ENCODE results near the gene DNM1. TPM values are rescaled to one million over a fixed set of nuclear protein-coding genes. Genes with fewer than 3 reads are reported as not detected.

DNM1 gene
- total and polyA plus RNA-seq, 2 of the 8 experiments (the other 6 are each of a cell fraction or from before 2014, with no cell fraction given): 34.3 to 62.7 TPM

DNA sequence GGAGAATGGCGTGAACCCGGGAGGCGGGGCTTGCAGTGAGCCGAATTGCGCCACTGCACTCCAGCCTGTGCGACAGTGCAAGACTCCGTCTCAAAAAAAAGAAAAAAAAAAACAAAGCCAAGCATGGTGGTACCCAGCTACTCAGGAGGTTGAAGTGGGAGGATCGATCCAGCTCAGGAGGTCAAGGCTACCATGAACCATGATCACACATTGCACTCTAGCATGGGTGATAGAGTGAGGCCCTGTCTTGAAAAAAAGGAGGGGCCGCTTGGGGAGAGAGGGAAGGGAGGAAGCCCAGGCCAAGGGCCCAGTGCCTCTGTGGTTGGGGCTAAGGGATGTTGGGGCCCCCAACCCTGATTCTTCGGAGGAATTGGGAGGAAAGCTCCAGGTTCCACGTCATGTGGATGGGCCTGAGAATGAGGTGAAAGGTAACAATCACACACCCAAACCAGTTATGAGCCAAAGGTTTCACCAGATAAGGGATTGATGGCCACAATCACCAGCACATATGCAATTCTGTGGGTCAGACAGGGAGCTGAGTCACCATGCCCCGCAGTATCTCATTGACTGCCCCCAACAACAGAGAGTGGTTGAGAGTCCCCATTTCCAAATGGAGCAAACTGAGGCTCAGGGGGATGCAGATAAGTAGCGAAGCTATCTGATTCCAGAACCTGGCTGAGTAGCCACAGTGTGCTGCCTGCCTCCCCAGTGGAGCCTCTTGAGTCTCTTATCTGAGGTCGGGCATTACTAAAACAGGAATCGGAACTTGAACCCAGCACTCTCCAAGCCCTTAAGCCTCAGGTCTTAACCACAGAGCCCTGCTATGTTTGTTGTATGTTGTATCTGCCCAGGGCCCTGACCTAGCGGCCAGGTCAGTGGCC lies 93.4 kb downstream of the DNM1 start:
- H3K4ac ChIP-seq (replicated peaks; ENCODE audit: insufficient read length, low read depth, low read length): no peak overlapping the region
- H3K9ac ChIP-seq (replicated peaks in 1 of 4; ENCODE audit: extremely low read depth in 1 of 4, low read depth in 3 of 4, low read length in 3 of 4): no peak overlapping the region
- peaks cover 1 to 3% of the 10 kb centered on the region in 2 experiments for H4K20me1 ChIP-seq (replicated peaks in 1 of 2; ENCODE audit: control insufficient read depth in 1 of 2, insufficient read depth in 2 of 2, low read length in 2 of 2)
- H3K23ac ChIP-seq (ENCODE audit: insufficient read length): no peak overlapping the region
- POLR2A ChIA-PET (ENCODE audit: partially characterized antibody): interaction anchor here (0.9 to 2.7 kb wide), 4 partner anchors 9 to 39 kb away, joined by 3 to 9 read pairs (median 8); no protein-coding TSS in a partner anchor
- H3K4me2 ChIP-seq (ENCODE audit: insufficient read depth in 1 of 2, low read depth in 2 of 2, low read length in 2 of 2): no peak overlapping the region
- no peak overlapping the region for H3K27ac ChIP-seq (ENCODE audit: low read depth, low read length)
- no peak overlapping the region for H3K18ac ChIP-seq (ENCODE audit: extremely low read depth, low read length)
- H3K56ac ChIP-seq (replicated peaks; ENCODE audit: insufficient read length, low read depth, low read length): no peak overlapping the region
- DNase-seq (ENCODE audit: low read depth in 1 of 2, low spot score in 2 of 2) (no peak), FAIRE-seq (no peak)
- H2AFZ ChIP-seq (ENCODE audit: low read length): no peak overlapping the region
- no peak overlapping the region for H2BK5ac ChIP-seq (ENCODE audit: low read depth, low read length)
- no peak overlapping the region for H4K91ac ChIP-seq (replicated peaks; ENCODE audit: insufficient read length, low read length)
- WGBS, 2 experiments (ENCODE audit: extremely low coverage in 1 of 2, insufficient coverage in 1 of 2, insufficient read length in 1 of 2, insufficient replicate concordance in 2 of 2, low coverage in 1 of 2, low lambda C conversion rate in 2 of 2, missing lambda C conversion rate in 1 of 2): 90% methylated on average over 15 of the region's 16 CpGs; no CpG with 5 or more reads in 1 of the 2 experiments
- H3K79me2 ChIP-seq (ENCODE audit: control insufficient read depth in 1 of 2, insufficient read depth in 2 of 2, low read length in 2 of 2): no peaks in the 10 kb centered on the region
- no peaks in the 10 kb centered on the region for H3K23me2 ChIP-seq (ENCODE audit: low read depth, low read length)
- no peaks in the 10 kb centered on the region for H3K36me3 ChIP-seq (ENCODE audit: control insufficient read depth in 2 of 4, insufficient read depth in 4 of 4, low read length in 3 of 4)
- H2BK20ac ChIP-seq (ENCODE audit: low read length): no peak overlapping the region
- H3K27me3 ChIP-seq (replicated peaks in 1 of 4; ENCODE audit: control insufficient read depth in 3 of 4, extremely low read depth in 1 of 4, insufficient read depth in 3 of 4, low read length in 3 of 4): no peaks in the 10 kb centered on the region
- no peak overlapping the region for H3K4me3 ChIP-seq (ENCODE audit: extremely low read depth in 1 of 4, insufficient read depth in 2 of 4, low read depth in 3 of 4, low read length in 4 of 4)
- no peak overlapping the region for H2AK5ac ChIP-seq (ENCODE audit: low read depth, low read length)
- H3K4me1 ChIP-seq (replicated peaks in 1 of 4; ENCODE audit: control insufficient read depth in 3 of 4, insufficient read depth in 4 of 4, low read length in 3 of 4): no peaks in the 10 kb centered on the region
- H4K8ac ChIP-seq (ENCODE audit: extremely low read depth, insufficient read depth, low read length): no peak overlapping the region
- H3K79me1 ChIP-seq (ENCODE audit: low read depth, low read length): no peaks in the 10 kb centered on the region
- CTCF ChIA-PET (ENCODE audit: partially characterized antibody): interaction anchor here (0.8 to 8.1 kb wide), 16 partner anchors 8 to 124 kb away, joined by 3 to 88 read pairs (median 11); partner anchors contain the start of gene CERCAM
- no peak overlapping the region for H4K5ac ChIP-seq (ENCODE audit: insufficient read length, low read depth, low read length)
- H3K14ac ChIP-seq (ENCODE audit: insufficient read length): no peak overlapping the region
- no peak overlapping the region for H2BK120ac ChIP-seq (replicated peaks; ENCODE audit: low read depth, low read length)
- no peak overlapping the region for H2BK12ac ChIP-seq (ENCODE audit: low read depth, low read length)
- no peaks in the 10 kb centered on the region for H3K9me3 ChIP-seq (ENCODE audit: insufficient read depth in 2 of 2, low read depth in 1 of 2, low read length in 1 of 2)
- H2BK15ac ChIP-seq (ENCODE audit: low read length): no peak overlapping the region; the same call in 1 of the 2 replicates
- TF ChIP-seq, protein P1, sequence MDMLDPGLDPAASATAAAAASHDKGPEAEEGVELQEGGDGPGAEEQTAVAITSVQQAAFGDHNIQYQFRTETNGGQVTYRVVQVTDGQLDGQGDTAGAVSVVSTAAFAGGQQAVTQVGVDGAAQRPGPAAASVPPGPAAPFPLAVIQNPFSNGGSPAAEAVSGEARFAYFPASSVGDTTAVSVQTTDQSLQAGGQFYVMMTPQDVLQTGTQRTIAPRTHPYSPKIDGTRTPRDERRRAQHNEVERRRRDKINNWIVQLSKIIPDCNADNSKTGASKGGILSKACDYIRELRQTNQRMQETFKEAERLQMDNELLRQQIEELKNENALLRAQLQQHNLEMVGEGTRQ (IDR thresholded peaks at IDR 0.05; ENCODE audit: low read length): no peak
- no peak for TF ChIP-seq RBBP5 (IDR thresholded peaks at IDR 0.05; ENCODE audit: borderline replicate concordance, low read depth, low read length)
- no peak for TF ChIP-seq SIX5 (IDR thresholded peaks at IDR 0.05; ENCODE audit: low read depth, low read length)
- no peak for TF ChIP-seq KDM1A (IDR thresholded peaks at IDR 0.05; ENCODE audit: borderline replicate concordance, low read length)
- TF ChIP-seq SP4 (IDR thresholded peaks at IDR 0.05; ENCODE audit: low read length): no peak
- TF ChIP-seq, protein P2, sequence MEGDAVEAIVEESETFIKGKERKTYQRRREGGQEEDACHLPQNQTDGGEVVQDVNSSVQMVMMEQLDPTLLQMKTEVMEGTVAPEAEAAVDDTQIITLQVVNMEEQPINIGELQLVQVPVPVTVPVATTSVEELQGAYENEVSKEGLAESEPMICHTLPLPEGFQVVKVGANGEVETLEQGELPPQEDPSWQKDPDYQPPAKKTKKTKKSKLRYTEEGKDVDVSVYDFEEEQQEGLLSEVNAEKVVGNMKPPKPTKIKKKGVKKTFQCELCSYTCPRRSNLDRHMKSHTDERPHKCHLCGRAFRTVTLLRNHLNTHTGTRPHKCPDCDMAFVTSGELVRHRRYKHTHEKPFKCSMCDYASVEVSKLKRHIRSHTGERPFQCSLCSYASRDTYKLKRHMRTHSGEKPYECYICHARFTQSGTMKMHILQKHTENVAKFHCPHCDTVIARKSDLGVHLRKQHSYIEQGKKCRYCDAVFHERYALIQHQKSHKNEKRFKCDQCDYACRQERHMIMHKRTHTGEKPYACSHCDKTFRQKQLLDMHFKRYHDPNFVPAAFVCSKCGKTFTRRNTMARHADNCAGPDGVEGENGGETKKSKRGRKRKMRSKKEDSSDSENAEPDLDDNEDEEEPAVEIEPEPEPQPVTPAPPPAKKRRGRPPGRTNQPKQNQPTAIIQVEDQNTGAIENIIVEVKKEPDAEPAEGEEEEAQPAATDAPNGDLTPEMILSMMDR (IDR thresholded peaks at IDR 0.05; ENCODE audit: control extremely low read depth in 1 of 3, insufficient read depth in 1 of 3, low read depth in 1 of 3, low read length in 3 of 3): no peak
